KG1 (cell line): ENCODE measurements around the gene MT1A.

Experiments used
- DNase-seq: peaks from one replicate; lab custom pipeline; 2025; lab: John Stamatoyannopoulos, UW

Gene MT1A

GRCh38 chr16:56679818-56680217 is 41.4 kb downstream of the MT1A start:
- no peak for DNase-seq

- DNase-seq, result peak; percentile 81
Measured at GRCh38 chr16:56681939-56682702, 43.7 kb downstream of the MT1A start, which contains the start of gene MT1X. TSS of gene MT1X (plus strand) at chr16:56682470. CDS start at chr16:56682541, 71 bp downstream.

GRCh38 chr16:56682703-56683397 is 44.4 kb downstream of the MT1A start:
- DNase-seq, result no peak

GRCh38 chr16:56683424-56684172 is 45.1 kb downstream of the MT1A start:
- DNase-seq, result no peak

- no peak for DNase-seq
Measured at GRCh38 chr16:56684256-56684925, 45.9 kb downstream of the MT1A start.

- no peak for DNase-seq
Measured at GRCh38 chr16:56684926-56685590, 46.6 kb downstream of the MT1A start.

GRCh38 chr16:56686758-56687157 is 48.3 kb downstream of the MT1A start:
- no peak for DNase-seq

GRCh38 chr16:56688762-56689161 is 50.3 kb downstream of the MT1A start:
- DNase-seq, result no peak

- no peak for DNase-seq
Measured at GRCh38 chr16:56689171-56689570, 50.7 kb downstream of the MT1A start.
